A549 (cell line): ENCODE measurements around the gene QPCT.

ENCODE experiments used
- CEBPB ChIP-seq, 2 experiments: fragments of >200 bp in 1 of 2; sonication (Bioruptor Twin) in 1 of 2; formaldehyde crosslinking in 1 of 2; IDR thresholded peaks; 2 replicates each; pipeline ENCODE4 v1.6.1; 2012 to 2016
- HOXA7 ChIP-seq: fragments of 250-450 bp; sonication (Bioruptor Pico); IDR thresholded peaks from 2 replicates; pipeline ENCODE4 v1.5.0; 2020; ENCODE audit warnings: mild to moderate bottlenecking, moderate library complexity
- MAZ ChIP-seq: fragments of 150-350 bp; IDR thresholded peaks from 2 replicates; pipeline ENCODE4 v1.6.1; 2014; ENCODE audit warnings: antibody characterized with exemption, low read depth, low read length, borderline replicate concordance
- MYC ChIP-seq: IDR thresholded peaks from 2 replicates; pipeline ENCODE4 v1.6.1; 2012; ENCODE audit warnings: mild to moderate bottlenecking, inconsistent platforms, low read length, improper control_type of control experiment, borderline replicate concordance
- NPAS2 ChIP-seq: fragments of 250-450 bp; sonication (Bioruptor Pico); IDR thresholded peaks from 2 replicates; pipeline ENCODE4 v1.8.0; 2022; ENCODE audit warnings: mild to moderate bottlenecking, moderate library complexity, borderline replicate concordance
- POLR2A ChIP-seq: IDR thresholded peaks from 2 replicates; pipeline ENCODE4 v1.6.1; 2012; ENCODE audit warnings: mild to moderate bottlenecking, low read length
- RFX5 ChIP-seq: fragments of 450-650 bp; IDR thresholded peaks from 2 replicates; pipeline ENCODE4 v1.7.1; 2014; ENCODE audit warnings: antibody characterized with exemption, mild to moderate bottlenecking, moderate library complexity
- RNF2 ChIP-seq: fragments of 200-600 bp; sonication (generic); IDR thresholded peaks from 2 replicates; pipeline ENCODE4 v1.6.1; 2016; ENCODE audit warnings: low read depth, mild to moderate bottlenecking, antibody characterized with exemption, moderate library complexity, borderline replicate concordance
- SMC3 ChIP-seq: fragments of >200 bp; sonication (Bioruptor Twin); formaldehyde crosslinking; IDR thresholded peaks from 3 replicates; pipeline ENCODE4 v1.6.1; 2018; ENCODE audit warnings: inconsistent platforms
- TP53 ChIP-seq: fragments of 250-450 bp; sonication (Bioruptor Pico); IDR thresholded peaks from 2 replicates; pipeline ENCODE4 v1.5.0; 2021; ENCODE audit warnings: mild to moderate bottlenecking, moderate library complexity
- TF ChIP-seq, protein P1 (sequence below): fragments of >200 bp; sonication (Bioruptor Twin); formaldehyde crosslinking; IDR thresholded peaks from 3 replicates; pipeline ENCODE4 v1.5.1; 2016
- TF ChIP-seq, protein P2 (sequence below): fragments of 250-450 bp; sonication (Bioruptor Pico); IDR thresholded peaks from 2 replicates; pipeline ENCODE4 v1.5.0; 2021; ENCODE audit warnings: mild to moderate bottlenecking, moderate library complexity, borderline replicate concordance

- TF ChIP-seq, protein P1, sequence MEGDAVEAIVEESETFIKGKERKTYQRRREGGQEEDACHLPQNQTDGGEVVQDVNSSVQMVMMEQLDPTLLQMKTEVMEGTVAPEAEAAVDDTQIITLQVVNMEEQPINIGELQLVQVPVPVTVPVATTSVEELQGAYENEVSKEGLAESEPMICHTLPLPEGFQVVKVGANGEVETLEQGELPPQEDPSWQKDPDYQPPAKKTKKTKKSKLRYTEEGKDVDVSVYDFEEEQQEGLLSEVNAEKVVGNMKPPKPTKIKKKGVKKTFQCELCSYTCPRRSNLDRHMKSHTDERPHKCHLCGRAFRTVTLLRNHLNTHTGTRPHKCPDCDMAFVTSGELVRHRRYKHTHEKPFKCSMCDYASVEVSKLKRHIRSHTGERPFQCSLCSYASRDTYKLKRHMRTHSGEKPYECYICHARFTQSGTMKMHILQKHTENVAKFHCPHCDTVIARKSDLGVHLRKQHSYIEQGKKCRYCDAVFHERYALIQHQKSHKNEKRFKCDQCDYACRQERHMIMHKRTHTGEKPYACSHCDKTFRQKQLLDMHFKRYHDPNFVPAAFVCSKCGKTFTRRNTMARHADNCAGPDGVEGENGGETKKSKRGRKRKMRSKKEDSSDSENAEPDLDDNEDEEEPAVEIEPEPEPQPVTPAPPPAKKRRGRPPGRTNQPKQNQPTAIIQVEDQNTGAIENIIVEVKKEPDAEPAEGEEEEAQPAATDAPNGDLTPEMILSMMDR = no peak
- TF ChIP-seq SMC3 (no peak), MAZ (no peak), CEBPB (IDR thresholded peaks at IDR 0.05) (no peak), HOXA7 (CRISPR knock-in tag) (no peak), RFX5 (no peak), POLR2A (no peak), MYC (no peak), TP53 (CRISPR knock-in tag) (no peak), NPAS2 (CRISPR knock-in tag) (no peak), RNF2 (no peak)
- TF ChIP-seq, protein P2, sequence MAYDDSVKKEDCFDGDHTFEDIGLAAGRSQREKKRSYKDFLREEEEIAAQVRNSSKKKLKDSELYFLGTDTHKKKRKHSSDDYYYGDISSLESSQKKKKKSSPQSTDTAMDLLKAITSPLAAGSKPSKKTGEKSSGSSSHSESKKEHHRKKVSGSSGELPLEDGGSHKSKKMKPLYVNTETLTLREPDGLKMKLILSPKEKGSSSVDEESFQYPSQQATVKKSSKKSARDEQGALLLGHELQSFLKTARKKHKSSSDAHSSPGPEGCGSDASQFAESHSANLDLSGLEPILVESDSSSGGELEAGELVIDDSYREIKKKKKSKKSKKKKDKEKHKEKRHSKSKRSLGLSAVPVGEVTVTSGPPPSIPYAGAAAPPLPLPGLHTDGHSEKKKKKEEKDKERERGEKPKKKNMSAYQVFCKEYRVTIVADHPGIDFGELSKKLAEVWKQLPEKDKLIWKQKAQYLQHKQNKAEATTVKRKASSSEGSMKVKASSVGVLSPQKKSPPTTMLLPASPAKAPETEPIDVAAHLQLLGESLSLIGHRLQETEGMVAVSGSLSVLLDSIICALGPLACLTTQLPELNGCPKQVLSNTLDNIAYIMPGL (CRISPR knock-in tag) = no peak
These were observed 29.1 kb upstream of the QPCT start for GRCh38 chr2:37315364-37315763.
